Myometrial cell (primary cell): ENCODE data around the gene RRAGD. TPM values are rescaled to one million over a fixed set of nuclear protein-coding genes. Genes with fewer than 3 reads are reported as not detected.

Experiments
- total RNA-seq: library from RNA; depleted of rRNA; stranded (reverse); fragments of >200 nt; gene quantifications from 2 replicates; pipeline ENCODE4 v1.2.3, GENCODE V29; 2015

The RRAGD gene, protein sequence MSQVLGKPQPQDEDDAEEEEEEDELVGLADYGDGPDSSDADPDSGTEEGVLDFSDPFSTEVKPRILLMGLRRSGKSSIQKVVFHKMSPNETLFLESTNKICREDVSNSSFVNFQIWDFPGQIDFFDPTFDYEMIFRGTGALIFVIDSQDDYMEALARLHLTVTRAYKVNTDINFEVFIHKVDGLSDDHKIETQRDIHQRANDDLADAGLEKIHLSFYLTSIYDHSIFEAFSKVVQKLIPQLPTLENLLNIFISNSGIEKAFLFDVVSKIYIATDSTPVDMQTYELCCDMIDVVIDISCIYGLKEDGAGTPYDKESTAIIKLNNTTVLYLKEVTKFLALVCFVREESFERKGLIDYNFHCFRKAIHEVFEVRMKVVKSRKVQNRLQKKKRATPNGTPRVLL
- total RNA-seq = not detected in 2 replicates

DNA sequence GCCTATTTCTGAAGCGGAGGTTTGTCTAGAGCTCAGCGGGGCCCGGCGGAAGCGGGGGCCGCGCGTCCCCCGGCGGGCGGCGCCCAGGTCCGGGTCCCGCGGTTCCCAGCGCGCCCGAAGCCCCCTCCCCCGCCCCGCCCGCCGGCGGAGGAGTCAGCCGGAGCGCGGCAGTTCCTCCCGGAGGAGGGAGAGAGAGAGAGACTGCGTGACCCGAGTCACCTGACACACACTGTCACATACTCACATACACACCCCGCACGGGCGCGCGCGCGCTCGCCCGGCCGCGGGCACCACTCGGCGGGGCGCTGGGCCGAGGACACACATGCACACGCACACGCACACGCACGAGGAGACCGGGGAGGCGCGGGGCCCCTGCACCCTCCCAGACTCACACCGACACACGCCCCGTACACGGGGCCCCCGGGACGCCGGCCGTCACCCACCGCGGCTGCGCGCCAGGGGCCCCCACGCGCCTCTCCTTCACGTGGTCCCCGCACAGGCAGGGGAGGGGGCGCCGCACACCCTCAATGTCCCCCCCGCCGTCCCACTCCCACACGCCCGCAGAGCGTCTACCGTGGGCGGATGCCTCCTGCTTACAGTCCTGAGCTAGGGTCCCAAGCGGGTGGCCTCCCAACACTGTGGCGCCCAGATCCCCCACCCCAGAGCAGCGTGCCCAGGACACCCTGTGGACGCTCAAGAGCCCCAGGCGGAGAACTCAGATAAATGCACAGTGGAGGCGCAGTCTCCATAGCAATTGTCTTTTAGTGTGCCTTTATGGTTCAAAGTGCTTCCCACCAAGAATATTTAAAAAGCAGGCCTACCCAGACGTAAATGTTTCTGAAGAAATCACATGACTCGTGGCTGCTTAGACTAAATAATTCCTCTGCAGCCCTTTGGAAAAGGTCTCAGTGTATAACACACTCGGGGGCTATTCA lies at the start of gene RRAGD:
Gene RRAGD (minus strand): TSS at position 203 of the 935 bp plus-strand sequence. CDS start 280 bp downstream, outside the sequence.

DNA sequence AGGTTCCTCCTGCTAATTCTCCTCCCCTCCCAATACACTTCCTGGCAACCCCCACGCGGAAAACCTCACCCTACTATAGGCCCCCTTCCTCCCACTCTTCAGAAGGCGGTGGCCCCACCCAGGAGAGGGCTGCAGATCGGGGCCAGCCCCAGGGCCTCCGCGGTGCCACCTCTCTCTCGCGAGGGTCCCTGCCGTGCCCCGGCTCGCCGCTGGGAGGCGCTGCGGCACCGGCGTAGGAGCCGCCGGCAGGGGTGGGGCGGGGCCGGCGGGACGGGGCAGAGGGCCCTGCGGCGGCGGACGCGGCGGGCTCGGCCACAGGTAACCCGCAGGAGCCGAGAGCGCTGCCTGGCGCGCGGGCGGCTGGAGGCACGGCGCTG lies 20.8 kb upstream of the RRAGD start, which contains the start of gene ANKRD6:
Gene ANKRD6 (plus strand): TSS at position 278 of the 377 bp plus-strand sequence. CDS start 133,825 bp downstream, outside the sequence.

GRCh38 chr6:89352278-89353117 lies 59.6 kb downstream of the RRAGD start, which contains the start of gene UBE2J1:
Gene UBE2J1, minus strand, starts transcription at chr6:89352722. Its CDS starts 153 bp downstream, at chr6:89352569.

DNA sequence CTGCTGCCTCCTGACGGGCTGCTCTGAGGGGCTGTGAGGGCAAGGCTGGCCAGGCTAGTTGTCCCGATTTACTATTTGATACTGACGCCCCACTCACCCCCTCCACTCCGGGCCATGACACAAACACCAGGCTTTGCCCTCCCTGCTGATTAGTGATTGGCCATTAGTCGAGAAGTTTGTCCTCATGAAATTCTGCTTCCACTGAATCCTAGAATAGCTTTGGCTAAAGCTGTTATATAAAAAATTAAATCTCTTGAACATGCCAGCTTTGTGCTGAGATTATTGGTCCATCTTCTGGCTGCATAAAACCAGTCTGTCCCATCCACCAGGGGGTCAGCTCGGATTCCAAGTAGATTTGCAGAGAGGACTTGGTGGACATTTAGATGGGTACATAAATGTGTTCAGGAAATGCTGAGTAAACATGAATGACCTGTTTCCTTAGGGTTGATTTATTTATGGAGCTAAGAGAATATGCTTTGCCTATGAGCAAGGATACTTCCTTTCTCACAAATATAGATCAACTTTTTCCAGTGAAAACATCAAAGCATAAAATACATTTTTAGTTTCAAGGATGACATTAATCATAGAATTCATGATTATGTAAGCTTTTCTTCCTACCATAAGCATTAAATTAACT lies 96.7 kb downstream of the RRAGD start, which contains the start of gene GABRR2:
Gene GABRR2 (minus strand): TSS at position 51 of the 637 bp plus-strand sequence. CDS start 134 bp downstream, outside the sequence.

Other genes with a start within 250 kb of the RRAGD start
- not detected in 2 replicates for gene GABRR1, start 194.9 kb downstream of the RRAGD start, total RNA-seq
- not detected in 2 replicates for gene GABRR2, start 97.0 kb downstream of the RRAGD start, total RNA-seq
- gene UBE2J1, start 59.6 kb downstream of the RRAGD start, total RNA-seq = 36.5 and 37.5 TPM in 2 replicates
- gene ANKRD6, start 20.9 kb upstream of the RRAGD start, total RNA-seq = under 0.01 and 0.58 TPM in 2 replicates
- gene LYRM2, start 226.5 kb upstream of the RRAGD start, total RNA-seq = 17.9 and 39.7 TPM in 2 replicates